HepG2 (cell line): Measurements from ENCODE around the gene TACC2. TPM values are rescaled to one million over a fixed set of nuclear protein-coding genes. Genes with fewer than 3 reads are reported as not detected.

Source experiments
- ARNT ChIP-seq: fragments of 450-650 bp; IDR thresholded peaks from 2 replicates; pipeline ENCODE4 v1.6.1; 2017
- CC2D1A ChIP-seq: sonication (generic); formaldehyde crosslinking; IDR thresholded peaks from 2 replicates; pipeline ENCODE4 v1.8.1; 2023; ENCODE audit warnings: mild to moderate bottlenecking, missing genetic modification reagents
- GATA4 ChIP-seq: sonication (generic); IDR thresholded peaks from 2 replicates; pipeline ENCODE4 v1.6.1; 2016; ENCODE audit warnings: antibody characterized with exemption, low read depth, borderline replicate concordance
- HNRNPUL1 ChIP-seq: fragments of 200-400 bp; formaldehyde crosslinking; IDR thresholded peaks from 2 replicates; pipeline ENCODE4 v1.6.1; 2017; ENCODE audit warnings: low read depth, mild to moderate bottlenecking, low read length, moderate library complexity
- KLF15 ChIP-seq: sonication (generic); formaldehyde crosslinking; IDR thresholded peaks from 2 replicates; pipeline ENCODE4 v1.8.1; 2023; ENCODE audit warnings: borderline replicate concordance, mild to moderate bottlenecking, inconsistent platforms, missing genetic modification reagents, mixed read lengths
- KLF9 ChIP-seq: IDR thresholded peaks from 2 replicates; pipeline ENCODE4 v1.6.1; 2016; ENCODE audit warnings: low read depth
- KMT2A ChIP-seq: sonication (generic); formaldehyde crosslinking; IDR thresholded peaks from 2 replicates; pipeline ENCODE4 v1.4.0; 2020; ENCODE audit warnings: missing genetic modification reagents
- MTA1 ChIP-seq: sonication (generic); formaldehyde crosslinking; IDR thresholded peaks from 2 replicates; pipeline ENCODE4 v1.4.0; 2020; ENCODE audit warnings: missing genetic modification reagents, mild to moderate bottlenecking, borderline replicate concordance
- NCOA5 ChIP-seq: sonication (generic); formaldehyde crosslinking; IDR thresholded peaks from 2 replicates; pipeline ENCODE4 v1.4.0; 2020; ENCODE audit warnings: missing genetic modification reagents
- PHF8 ChIP-seq: sonication (generic); formaldehyde crosslinking; IDR thresholded peaks from 2 replicates; pipeline ENCODE4 v1.5.0; 2020; ENCODE audit warnings: missing genetic modification reagents
- POGZ ChIP-seq: sonication (generic); formaldehyde crosslinking; IDR thresholded peaks from 2 replicates; pipeline ENCODE4 v1.4.0; 2020; ENCODE audit warnings: mild to moderate bottlenecking, missing genetic modification reagents
- RARA ChIP-seq: IDR thresholded peaks from 2 replicates; pipeline ENCODE4 v1.6.1; 2016; ENCODE audit warnings: missing genetic modification reagents, missing compliant biosample characterization
- SRY ChIP-seq: sonication (generic); formaldehyde crosslinking; IDR thresholded peaks from 2 replicates; pipeline ENCODE4 v1.8.0; 2022; ENCODE audit warnings: mild to moderate bottlenecking, missing genetic modification reagents
- TEAD2 ChIP-seq: sonication (generic); formaldehyde crosslinking; IDR thresholded peaks from 2 replicates; pipeline ENCODE4 v1.9.0; 2021; ENCODE audit warnings: missing genetic modification reagents
- THAP7 ChIP-seq: sonication (generic); formaldehyde crosslinking; IDR thresholded peaks from 2 replicates; pipeline ENCODE4 v1.8.1; 2023; ENCODE audit warnings: mild to moderate bottlenecking, missing genetic modification reagents
- ZBTB25 ChIP-seq: IDR thresholded peaks from 2 replicates; pipeline ENCODE4 v1.6.1; 2018; ENCODE audit warnings: missing genetic modification reagents
- ZFP90 ChIP-seq: sonication (generic); formaldehyde crosslinking; IDR thresholded peaks from 2 replicates; pipeline ENCODE4 v1.8.0; 2022; ENCODE audit warnings: missing genetic modification reagents, mild to moderate bottlenecking, inconsistent platforms, borderline replicate concordance
- ZMAT3 ChIP-seq: sonication (generic); formaldehyde crosslinking; conservative IDR thresholded peaks from 2 replicates; pipeline ENCODE4 v1.7.0; 2021; ENCODE audit warnings: missing genetic modification reagents
- ZNF460 ChIP-seq: sonication (generic); formaldehyde crosslinking; IDR thresholded peaks from 2 replicates; pipeline ENCODE4 v1.5.1; 2020; ENCODE audit warnings: missing genetic modification reagents, mild to moderate bottlenecking, borderline replicate concordance
- ZNF710 ChIP-seq: sonication (generic); formaldehyde crosslinking; IDR thresholded peaks from 2 replicates; pipeline ENCODE4 v1.5.0; 2020; ENCODE audit warnings: mild to moderate bottlenecking, missing genetic modification reagents, borderline replicate concordance
- polyA plus RNA-seq, 8 experiments: library from polyadenylated mRNA; depleted of rRNA in 3 of 8; stranded (reverse) in 7 of 8; unstranded in 1 of 8; fragments of >200 nt; fragmentation: Illumina TruSeq in 4 of 8; extraction: Trizol in 4 of 8; gene quantifications; 2 replicates each; pipeline versions ENCODE4 v1.2.1 to v1.2.3, GENCODE V29; 2011 to 2016; ENCODE audit warnings: low read depth in 4 of 8, missing spikeins in 1 of 8, mixed read lengths in 1 of 8; ENCODE audit not compliant: insufficient read depth in 1 of 8
- total RNA-seq, 5 experiments: library from RNA; depleted of rRNA; stranded (reverse); fragments of >200 nt; fragmentation: Illumina TruSeq; extraction: Trizol; gene quantifications; 2 replicates each; pipeline ENCODE4 v1.2.3, GENCODE V29; 2016; ENCODE audit warnings: low read depth in 1 of 5

Gene TACC2
- total and polyA plus RNA-seq, 2 of the 13 experiments (the other 11 are each of a cell fraction or from before 2014, with no cell fraction given): 11.8 to 16.0 TPM

- TF ChIP-seq KLF15 (CRISPR knock-in tag): no peak
- TF ChIP-seq CC2D1A (CRISPR knock-in tag): no peak
- no peak for TF ChIP-seq THAP7
- no peak for TF ChIP-seq ZFP90
- TF ChIP-seq POGZ (CRISPR knock-in tag): peak; percentile 53
- no peak for TF ChIP-seq ZNF710 (CRISPR knock-in tag)
- no peak for TF ChIP-seq KMT2A (CRISPR knock-in tag)
- TF ChIP-seq ZMAT3 (CRISPR knock-in tag): no peak
- TF ChIP-seq PHF8 (CRISPR knock-in tag): no peak
- no peak for TF ChIP-seq HNRNPUL1
- no peak for TF ChIP-seq GATA4
- TF ChIP-seq TEAD2 (CRISPR knock-in tag): no peak
- TF ChIP-seq ZNF460 (CRISPR knock-in tag): peak; percentile 53; the same call in 1 of the 2 replicates
- no peak for TF ChIP-seq MTA1
- TF ChIP-seq ARNT: no peak
- TF ChIP-seq KLF9 (CRISPR knock-in tag): no peak
- no peak for TF ChIP-seq ZBTB25 (CRISPR knock-in tag)
- TF ChIP-seq RARA: peak; percentile 97
- TF ChIP-seq SRY (CRISPR knock-in tag): no peak
- TF ChIP-seq NCOA5 (CRISPR knock-in tag): no peak
Observed at GRCh38 chr10:122056431-122057094, 67.6 kb downstream of the TACC2 start (continued).
